HL-60/S4 treated with retinoic acid at 250 ng/mL for 4 days and 3 days (cell line): ENCODE data around the gene CHST11.

ENCODE experiments used
- in situ Hi-C: fragments of 300-500 bp; cut with MboI; formaldehyde crosslinking; loops from 2 replicates; pipeline ENCODE4 v1.7.0; 2022; ENCODE audit warnings: low sequenced_read_pairs

Gene CHST11

GRCh38 chr12:104456417-104456949 is at the start of gene CHST11:
CHST11 (plus strand) TSS chr12:104456948.
- in situ Hi-C loops: no loop called here

- in situ Hi-C loops: no loop called here
Measured at GRCh38 chr12:104407438-104407837, 49.3 kb upstream of the CHST11 start.

DNA sequence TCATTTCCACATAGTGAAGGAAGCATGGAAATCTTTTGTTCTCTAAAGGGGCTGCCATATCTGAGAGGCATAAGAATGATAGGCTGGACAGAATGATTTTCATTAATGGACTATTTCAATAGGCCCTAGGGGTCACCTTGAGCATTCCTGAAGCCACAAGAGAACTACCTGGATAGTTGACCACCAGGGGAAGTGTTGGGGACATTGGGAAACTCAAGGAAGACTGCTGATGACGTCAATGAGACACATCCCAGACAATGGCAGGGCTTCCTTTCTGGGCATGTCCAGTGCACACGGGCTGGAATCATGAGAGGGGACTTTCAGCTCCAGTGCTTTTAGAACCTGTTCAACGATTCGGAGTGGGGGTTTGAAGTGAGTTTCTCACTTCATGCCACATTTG is 48.8 kb upstream of the CHST11 start:
- in situ Hi-C loops: no loop called here

DNA sequence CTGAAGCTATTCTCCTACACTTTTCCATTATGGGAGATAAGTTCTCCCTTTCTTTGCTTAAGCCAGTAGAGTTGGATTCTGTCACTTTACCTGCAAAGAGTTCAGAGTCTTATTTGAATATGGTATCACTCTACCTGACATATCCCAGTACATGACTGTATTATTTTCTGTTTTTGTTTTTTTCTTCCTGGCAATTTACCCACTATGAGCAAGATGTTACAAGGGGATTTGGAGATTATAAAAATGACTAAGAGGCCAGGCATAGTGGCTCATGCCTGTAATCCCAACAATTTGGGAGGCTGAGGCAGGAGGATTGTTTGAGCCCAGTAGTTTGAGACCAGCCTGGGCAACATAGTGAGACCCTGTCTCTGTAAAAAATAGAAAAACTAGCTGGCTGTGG is 46.4 kb upstream of the CHST11 start:
- in situ Hi-C loops: no loop called here

DNA sequence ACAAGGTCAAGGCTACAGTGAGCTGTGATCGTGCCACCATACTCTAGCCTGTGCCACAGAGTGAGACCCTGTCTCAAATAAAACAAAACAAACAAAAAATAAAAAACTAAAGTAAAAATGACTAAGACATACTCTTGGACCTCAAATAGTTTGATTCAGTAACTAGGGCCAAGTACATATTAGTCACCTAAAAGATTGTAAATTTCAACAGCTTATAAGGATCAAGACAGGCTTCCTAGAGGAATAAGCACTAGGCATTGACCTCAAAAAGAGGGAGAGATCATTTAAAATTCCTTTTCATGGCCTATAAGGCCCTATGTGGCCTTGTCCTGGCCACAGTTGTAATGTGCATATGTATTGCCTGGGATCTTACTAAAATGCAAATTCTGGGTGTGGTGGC is 46.0 kb upstream of the CHST11 start:
- in situ Hi-C loops: no loop called here

DNA sequence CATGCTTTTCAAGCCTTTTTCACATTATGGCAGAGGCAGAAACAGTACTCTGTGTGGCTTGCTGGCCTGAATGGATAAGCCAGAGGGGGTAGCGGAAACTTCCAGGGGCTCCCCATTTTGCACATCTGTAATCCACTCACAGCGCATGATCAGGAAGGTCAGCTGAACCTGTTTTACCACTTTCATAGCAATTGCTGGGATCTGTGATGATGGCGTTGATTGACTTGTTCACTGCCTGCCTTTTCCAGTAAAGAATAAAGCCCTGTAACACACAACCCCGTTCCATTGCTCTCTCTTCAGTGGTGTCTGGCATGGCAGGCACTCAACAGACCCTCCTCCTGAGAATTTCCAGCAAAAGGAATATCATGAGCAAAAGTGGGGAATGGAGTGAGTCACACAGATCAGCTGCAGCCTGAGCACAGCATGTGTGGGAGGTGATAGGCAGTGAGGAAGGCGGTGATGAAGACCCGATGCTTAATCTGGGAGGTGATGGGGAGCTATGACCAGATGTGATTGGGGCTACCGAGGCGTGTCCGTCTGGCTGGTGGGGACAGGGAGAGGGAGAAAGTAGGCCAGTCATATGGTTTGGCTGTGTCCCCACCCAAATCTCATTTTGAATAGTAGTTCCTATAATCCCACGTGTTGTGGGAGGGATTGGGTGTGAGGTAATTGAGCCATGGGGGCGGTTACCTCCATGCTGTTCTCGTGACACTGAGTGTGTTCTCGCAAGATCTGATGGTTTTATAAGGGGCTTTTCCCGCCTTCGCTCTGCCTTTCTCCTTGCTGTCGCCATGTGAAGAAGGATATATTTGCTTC is 44.7 kb upstream of the CHST11 start:
- in situ Hi-C loops: no loop called here

- in situ Hi-C loops: no loop called here
Measured at GRCh38 chr12:104412681-104413080, 44.1 kb upstream of the CHST11 start.

- in situ Hi-C loops: no loop called here
Measured at GRCh38 chr12:104413330-104413729, 43.4 kb upstream of the CHST11 start.

DNA sequence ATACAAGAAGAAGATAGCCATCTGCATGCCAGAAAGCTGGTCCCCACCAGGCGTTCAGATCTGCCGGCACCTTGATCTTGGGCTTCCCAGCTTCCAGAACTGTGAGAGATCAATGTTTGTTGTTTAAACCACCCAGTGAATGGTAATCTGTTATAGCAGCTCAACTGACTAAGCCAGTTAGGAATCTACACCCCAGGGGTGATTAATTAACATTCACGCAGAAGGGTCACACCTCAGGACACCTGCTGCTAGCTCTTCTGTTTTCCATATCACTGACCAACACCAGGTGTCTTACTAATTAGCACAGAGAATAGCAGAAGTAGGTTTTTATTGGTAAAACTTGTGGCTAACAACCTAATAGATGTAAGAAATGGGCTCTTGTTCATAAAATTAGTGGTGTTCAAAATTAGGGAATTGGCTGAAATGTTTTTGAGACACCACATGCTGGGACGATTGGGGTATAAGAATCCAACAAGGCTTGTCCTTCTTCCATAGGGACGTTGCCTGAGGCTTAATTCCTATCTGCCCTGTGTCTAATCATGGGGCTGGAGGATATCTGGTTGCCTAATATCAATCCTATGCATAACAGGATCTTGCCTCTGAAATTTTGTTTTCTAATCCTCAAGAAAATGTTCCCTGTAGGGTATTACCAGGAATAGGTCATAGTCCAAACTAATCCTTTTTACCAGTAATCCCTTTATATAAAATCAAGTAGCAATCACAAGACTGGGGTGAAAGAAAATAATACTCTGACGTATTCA is 42.0 kb upstream of the CHST11 start:
- in situ Hi-C loops: no loop called here

DNA sequence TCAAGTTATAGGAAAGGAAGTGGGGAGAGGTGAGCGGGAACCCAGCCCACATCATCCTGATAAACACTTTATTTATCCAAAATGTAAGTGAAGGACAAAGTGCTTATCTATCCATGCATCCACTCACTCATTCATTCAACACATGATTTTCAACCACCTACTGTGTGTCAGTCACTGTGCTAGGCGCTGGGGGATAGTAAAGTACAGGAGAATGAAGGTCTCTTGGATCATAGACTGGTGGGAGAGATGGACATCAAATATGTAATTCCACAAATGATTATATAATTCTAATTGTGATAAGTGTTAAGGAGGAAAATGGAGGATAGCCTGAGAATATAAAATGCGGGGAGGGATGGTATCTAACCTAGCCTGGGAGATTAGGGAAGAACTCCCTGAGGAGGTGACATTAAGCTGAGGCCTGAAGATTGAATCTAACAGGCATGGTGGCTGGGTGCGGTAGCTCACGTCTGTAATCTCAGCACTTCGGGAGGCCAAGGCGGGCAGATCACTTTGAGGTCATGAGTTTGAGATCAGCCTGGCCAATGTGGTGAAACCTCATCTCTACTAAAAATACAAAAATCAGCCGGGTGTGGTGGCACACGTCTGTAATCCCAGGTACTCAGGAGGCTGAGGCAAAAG is 41.3 kb upstream of the CHST11 start:
- in situ Hi-C loops: no loop called here

DNA sequence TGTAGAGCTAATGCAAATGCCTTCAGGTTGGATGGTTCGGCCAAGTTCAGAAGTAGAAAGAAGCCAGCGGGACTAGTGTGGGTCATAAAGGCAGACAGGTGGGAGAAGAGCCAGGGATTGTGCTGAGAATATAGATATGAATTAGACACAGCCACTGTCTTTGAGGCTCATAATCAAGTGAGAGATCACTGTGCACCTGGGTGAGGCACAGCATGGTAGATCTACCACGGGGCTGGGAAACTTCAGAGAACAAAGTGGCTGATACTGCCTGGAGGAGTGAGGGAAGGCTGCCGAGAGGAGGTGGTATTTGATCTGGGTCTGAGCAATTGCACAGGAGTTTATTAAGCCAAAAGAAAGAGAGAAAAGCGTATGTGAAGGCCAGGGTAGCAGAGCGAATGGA is 40.6 kb upstream of the CHST11 start:
- in situ Hi-C loops: no loop called here

DNA sequence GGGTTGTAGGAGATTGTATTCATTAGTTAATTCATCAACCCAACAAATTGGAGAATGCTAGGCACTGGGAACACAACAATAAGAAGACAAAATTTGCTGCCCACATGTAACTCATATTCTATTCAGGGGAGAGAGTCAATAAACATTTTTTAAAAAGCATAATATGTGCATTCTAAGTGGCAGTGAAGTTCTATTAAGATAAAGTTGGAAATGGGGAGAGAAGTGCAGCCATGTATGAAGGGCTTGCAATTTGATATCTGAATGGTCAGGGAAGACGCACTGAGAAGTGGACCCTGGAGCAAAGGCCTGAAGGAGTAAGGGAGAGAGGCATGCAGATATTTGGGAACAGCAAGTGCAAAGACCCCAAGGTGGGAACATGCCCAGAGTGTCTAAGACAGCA is 40.2 kb upstream of the CHST11 start:
- in situ Hi-C loops: no loop called here

GRCh38 chr12:104419717-104420116 is 37.0 kb upstream of the CHST11 start:
- in situ Hi-C loops: no loop called here

DNA sequence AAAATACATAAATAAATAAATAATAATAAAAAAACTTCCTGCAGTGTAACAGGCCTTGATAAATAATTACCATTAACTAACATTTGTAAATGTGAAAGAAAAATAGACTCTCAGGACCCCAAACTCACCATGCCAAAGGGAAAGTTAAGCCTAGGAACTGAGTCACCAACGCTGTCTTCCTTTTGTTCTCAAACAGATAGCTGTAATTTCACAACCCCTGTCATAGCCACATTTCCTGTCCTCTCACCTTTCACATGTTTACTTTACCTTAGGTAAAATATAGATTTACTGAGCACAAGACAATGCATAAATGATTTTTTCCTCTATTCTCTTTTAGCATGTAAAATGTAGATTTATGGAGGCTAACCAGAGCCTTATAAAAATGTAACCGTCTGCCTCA is 35.9 kb upstream of the CHST11 start:
- in situ Hi-C loops: no loop called here

- in situ Hi-C loops: no loop called here
Measured at GRCh38 chr12:104421343-104421742, 35.4 kb upstream of the CHST11 start.

- in situ Hi-C loops: no loop called here
Measured at GRCh38 chr12:104422441-104422840, 34.3 kb upstream of the CHST11 start.

- in situ Hi-C loops: no loop called here
Measured at GRCh38 chr12:104423273-104423672, 33.5 kb upstream of the CHST11 start.

DNA sequence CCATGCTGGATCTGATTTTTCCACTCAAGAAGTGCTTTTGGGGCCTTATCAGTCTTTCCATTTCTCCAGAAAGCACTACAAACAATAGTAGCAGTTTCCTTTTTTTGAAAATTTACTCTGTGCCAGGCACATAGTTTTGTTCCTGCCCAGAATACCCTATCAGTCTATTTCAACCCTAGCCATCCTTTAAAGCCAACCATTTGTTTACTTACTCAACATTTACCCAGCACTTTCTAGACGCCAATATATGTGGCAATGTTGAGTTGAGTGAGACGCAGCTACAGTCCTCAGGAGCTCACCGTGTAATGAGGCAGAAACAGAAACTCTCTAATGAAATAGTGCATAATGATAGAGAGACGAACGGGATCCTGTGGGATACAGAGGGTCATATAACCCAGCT is 32.9 kb upstream of the CHST11 start:
- in situ Hi-C loops: no loop called here

GRCh38 chr12:104424955-104425354 is 31.8 kb upstream of the CHST11 start:
- in situ Hi-C loops: no loop called here

- in situ Hi-C loops: no loop called here
Measured at GRCh38 chr12:104425614-104426013, 31.1 kb upstream of the CHST11 start.

DNA sequence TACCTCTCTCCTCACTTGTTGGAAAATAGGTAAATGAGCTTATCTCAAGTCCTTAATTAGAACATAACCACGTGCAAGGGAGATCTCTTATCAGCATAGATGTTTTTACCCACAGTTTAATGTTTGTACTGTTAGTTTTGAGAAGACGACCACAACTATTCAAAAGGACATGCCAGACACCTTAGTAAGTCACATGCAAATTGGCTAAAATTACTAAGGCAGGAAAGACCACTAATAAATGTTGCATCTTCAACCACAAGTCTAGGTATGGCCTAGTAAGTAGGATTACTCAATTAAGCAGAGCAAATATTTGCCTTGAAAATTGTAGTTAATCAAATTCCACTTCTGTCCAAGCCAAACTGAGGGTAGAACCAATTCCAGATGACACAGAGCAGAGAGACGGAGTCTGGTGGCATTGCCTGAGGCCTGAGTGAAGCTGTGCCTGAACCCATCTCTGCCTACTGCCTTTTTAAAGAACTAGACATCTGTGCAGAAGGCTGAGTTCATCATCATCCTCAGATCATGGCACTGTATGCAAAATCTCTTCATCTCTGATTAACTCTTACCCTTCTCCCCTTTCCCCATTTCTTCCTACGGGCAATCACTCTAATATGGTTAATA is 29.7 kb upstream of the CHST11 start:
- in situ Hi-C loops: no loop called here
